GM10847 (cell line): Measurements from ENCODE around the gene SLAMF9.

ENCODE experiments used
- POLR2A ChIP-seq: IDR thresholded peaks from 2 replicates; pipeline ENCODE4 v1.6.1; 2011; ENCODE audit not compliant: insufficient read length; ENCODE audit errors: extremely low read depth

Gene SLAMF9

GRCh38 chr1:159923203-159924024 lies 30.6 kb downstream of the SLAMF9 start:
- peak; percentile 32 for TF ChIP-seq POLR2A

DNA sequence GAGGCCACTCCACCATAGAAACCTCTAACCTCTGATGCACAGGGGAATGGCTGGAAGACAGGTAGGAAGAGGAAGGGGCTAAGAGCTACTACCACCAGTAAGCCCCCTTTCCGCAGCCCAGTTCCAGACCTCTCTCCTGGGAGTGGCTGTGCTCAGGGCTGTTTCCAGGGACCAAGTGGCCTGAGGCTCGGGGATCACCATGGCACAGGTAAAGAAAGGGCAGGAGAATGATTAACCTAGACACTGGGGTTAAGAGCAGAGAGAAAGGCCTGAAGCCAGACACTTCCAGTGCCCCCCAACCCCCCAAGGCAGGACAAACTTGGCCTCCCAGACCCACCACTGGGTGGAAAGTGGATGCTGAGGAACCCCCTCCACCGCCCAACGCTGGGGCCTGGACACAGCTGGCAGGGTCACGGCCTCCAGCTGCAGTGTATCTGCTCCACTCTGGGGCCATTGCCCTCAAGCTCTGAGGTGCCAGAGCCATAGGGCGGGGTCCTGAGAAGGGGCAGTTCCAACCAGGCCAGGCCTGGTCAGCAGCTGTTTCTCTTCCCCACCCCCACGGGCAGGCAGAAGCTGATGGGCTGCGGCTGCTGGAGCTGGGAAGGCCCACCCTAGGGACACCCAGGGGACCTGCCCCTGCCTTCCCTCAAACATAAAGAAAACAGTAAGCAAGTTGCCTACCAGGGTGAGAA lies 31.4 kb downstream of the SLAMF9 start:
- TF ChIP-seq POLR2A = no peak

DNA sequence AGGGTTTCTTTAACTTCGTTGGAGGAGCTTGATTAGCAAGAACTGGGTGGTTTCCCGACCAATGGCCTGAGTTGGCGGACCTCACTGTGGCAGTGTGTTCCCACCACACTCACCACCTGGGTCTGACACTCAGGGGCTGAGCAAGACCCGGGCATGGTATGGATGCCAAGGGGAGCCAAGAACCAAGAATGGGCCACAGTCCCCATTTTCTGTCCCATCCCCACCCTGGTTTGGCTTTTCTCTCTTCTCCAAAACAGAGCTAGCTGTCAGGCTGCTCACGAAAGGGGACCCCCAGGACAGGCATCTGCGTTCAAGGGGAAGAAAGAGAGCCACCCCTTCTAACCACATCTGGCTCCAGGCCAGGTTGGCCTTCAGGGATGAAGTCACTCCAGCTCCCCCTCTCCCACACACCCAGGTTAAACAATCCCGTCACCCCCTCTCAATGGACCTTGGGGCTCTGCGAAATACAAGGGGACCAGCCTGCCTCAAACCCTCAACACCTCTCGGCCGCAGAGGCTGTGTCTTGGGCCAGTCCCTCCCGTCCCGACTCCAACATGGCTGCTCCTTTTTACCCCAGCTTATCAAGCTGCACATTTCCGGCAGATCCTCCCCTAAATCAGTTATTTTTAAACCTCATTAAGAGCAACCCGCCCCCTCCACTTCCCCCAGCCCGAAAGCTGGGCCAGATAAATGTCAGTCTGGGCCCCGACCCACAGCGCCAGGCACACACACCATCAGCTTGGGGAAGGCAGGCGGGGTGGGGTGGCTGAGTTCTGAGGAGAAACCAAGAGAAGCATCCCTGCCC lies 32.1 kb downstream of the SLAMF9 start:
- TF ChIP-seq POLR2A = no peak

GRCh38 chr1:159921251-159921650 lies 32.8 kb downstream of the SLAMF9 start:
- no peak for TF ChIP-seq POLR2A

GRCh38 chr1:159920651-159921050 lies 33.4 kb downstream of the SLAMF9 start:
- TF ChIP-seq POLR2A = no peak

GRCh38 chr1:159920202-159920601 lies 33.8 kb downstream of the SLAMF9 start:
- no peak for TF ChIP-seq POLR2A

DNA sequence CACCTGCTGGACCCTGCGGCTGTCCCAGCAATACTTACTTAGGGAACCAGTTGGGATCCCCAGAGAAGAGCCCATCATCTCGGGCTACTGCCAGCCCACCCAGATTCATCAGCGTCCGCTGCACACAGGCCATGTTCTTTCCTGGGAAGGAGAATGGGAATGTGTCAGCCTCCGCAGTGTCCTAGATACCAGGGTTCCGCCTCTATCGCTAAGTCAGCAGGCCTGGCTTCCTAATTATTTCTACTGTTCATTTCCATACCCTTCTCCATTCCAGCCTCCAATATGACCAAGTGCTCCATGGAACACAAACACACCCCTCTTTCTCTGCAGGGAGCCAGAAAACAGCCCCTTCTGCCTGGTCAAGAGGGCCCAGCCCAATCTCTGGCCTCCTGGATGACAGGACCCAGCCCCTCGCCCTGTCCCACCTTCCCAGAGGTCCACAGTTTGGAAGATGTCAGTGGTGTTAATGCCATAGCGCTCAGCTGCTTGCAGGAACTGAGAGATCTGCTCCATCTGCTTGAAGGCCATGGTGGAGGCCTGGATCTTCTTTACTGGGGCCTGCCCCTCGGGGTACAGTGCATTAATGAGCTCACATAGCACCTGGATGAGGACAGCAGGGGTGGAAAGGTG lies 34.7 kb downstream of the SLAMF9 start:
- TF ChIP-seq POLR2A = no peak

GRCh38 chr1:159918352-159919200 lies 35.5 kb downstream of the SLAMF9 start:
- no peak for TF ChIP-seq POLR2A

GRCh38 chr1:159917533-159918351 lies 36.3 kb downstream of the SLAMF9 start:
- no peak for TF ChIP-seq POLR2A

GRCh38 chr1:159916242-159917051 lies 37.6 kb downstream of the SLAMF9 start:
- TF ChIP-seq POLR2A = no peak

DNA sequence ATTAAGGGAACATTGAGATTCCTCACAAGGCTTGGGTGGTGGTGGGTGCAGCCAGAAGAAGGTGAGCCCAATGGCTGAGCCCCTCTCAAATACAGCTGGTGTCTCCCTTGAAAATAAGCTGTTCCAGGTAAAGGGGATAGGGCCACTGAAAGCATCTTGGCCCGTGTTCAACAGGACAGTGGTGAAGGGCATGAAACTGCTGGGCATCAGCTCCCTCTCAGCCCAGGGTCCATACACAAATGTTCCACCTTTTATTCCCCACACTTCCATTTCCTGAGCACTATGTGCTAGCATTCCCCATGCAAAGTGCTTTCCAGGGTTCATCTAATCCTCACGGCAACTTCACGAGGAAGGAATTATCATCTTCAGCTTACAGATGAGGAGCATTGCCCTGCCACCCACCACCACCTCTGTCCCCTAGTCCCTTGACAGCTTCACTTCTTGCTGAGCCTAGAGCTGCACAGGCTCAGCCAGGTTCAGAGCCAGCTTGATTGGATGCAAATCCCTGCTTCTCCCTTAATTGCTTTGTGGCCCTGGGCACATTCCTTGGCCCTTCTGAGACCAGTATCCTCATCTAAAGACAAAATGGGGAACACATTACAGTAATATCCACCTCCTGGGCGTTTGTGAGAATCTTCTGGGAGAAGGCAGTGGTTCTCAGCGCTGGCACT lies 38.3 kb downstream of the SLAMF9 start:
- TF ChIP-seq POLR2A = no peak
